ENCODE measurements around the gene GNG3. TPM values are rescaled to one million over a fixed set of nuclear protein-coding genes. Genes with fewer than 3 reads are reported as not detected.
"Not testable (repeated sequence)": the region's sequence is repeated elsewhere in the genome, so short reads cannot be mapped to it uniquely, and the experiment has no call there.

GNG3 gene
- total RNA-seq, 1 experiment from 2014 or later: not detected

DNA sequence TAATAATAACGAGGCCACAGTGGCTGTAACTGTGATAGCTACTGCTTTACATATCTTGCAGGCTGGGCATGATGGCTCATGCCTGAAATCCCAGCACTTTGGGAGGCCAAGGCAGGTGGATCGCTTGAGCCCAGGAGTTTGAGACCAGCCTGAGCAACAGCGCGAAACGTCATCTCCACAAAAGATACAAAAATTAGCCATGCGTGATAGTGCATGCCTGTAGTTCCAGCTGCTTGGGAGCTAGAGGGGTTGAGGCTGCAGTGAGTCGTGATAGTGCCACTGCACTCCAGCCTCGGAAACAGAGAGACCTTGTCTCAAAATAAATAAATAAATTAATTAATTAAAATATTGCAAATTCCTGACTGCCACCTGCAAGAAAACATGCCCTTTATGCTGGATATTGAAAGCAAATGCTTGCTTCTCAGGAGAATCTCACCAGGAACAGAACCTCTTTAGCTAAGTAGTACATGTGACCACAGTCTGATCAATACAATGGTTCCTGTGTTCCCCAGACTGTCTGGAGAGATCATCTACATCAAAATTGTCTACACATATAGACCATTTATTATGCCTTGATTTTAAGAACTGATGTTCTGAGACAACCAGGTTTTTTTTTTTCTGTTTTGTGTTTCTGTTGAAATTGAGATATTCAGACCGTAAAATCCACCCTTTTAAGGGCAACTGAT lies 40.1 kb downstream of the GNG3 start:
- no peak for TF ChIP-seq CBX3 (IDR thresholded peaks at IDR 0.05; ENCODE audit: low read depth)
- no peak for TF ChIP-seq CEBPB (IDR thresholded peaks at IDR 0.05; ENCODE audit: low read depth)
- no peak overlapping the region for H3K27ac ChIP-seq (ENCODE audit: low read depth, low read length)
- no peaks in the 10 kb centered on the region for H3K9me3 ChIP-seq (ENCODE audit: control insufficient read depth in 1 of 2, insufficient read depth in 1 of 2, low read depth in 1 of 2, low read length in 2 of 2)
- no peak overlapping the region for H2AFZ ChIP-seq (ENCODE audit: low read depth, low read length, poor library complexity, severe bottlenecking)
- H3K9me2 ChIP-seq (ENCODE audit: insufficient read depth): no peaks in the 10 kb centered on the region
- no peaks in the 10 kb centered on the region for H3K79me2 ChIP-seq (ENCODE audit: insufficient read depth, low read length)
- no peak overlapping the region for H3K9ac ChIP-seq (ENCODE audit: low read length)
- ChIA-PET POLR2A (interaction anchor here (1.2 kb wide), 1 partner anchor 13 kb away, joined by 3 read pairs; the partner anchor contains the start of gene POLR2G), CTCF (no interaction called here), RAD21 (ENCODE audit: low non-redundant PET in 1 of 2, low total read pairs in 2 of 2, uncharacterized antibody in 2 of 2, unreplicated experiment in 2 of 2) (no interaction called here)
- no peaks in the 10 kb centered on the region for H3K27me3 ChIP-seq (ENCODE audit: insufficient read depth, low read length)
- H3K4me2 ChIP-seq (ENCODE audit: low read length): no peak overlapping the region
- no peak overlapping the region for H3K4me3 ChIP-seq (replicated peaks in 1 of 2; ENCODE audit: low read depth in 1 of 2, low read length in 2 of 2)
- no peaks in the 10 kb centered on the region for H3K36me3 ChIP-seq (ENCODE audit: control insufficient read depth in 1 of 2, insufficient read depth in 2 of 2, low read length in 2 of 2)
- DNase-seq (ENCODE audit: low read depth, low spot score): no peak
- no peaks in the 10 kb centered on the region; a peak in 1 of 4 replicates for H3K4me1 ChIP-seq (ENCODE audit: control insufficient read depth in 1 of 2, insufficient read depth in 2 of 2, low read length in 2 of 2)
- ATAC-seq: no peak
- BruUV-seq (replicated peaks): no TSS peak
- H4K20me1 ChIP-seq (ENCODE audit: insufficient read depth): no peaks in the 10 kb centered on the region
- intact Hi-C loops (cut with micrococcal nuclease): no loop called here

DNA sequence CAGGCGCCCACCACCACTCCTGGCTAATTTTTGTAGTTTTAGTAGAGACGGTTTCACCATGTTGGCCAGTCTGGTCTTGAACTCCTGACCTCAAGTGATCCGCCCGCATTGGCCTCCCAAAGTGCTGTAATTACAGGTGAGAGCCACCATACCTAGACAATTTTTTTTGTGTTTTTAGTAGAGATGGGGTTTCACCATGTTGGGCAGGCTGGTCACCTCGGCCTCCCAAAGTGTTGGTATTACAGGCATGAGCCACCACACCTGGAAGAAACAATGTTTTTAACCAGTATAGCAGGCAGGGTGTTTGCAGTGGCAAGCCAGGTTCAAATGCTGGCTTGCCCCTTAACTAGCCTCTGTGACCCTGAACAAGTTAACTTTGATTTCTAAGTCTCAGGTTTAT lies 42.5 kb downstream of the GNG3 start:
- H3K9me2 ChIP-seq (ENCODE audit: insufficient read depth); H3K9ac ChIP-seq (ENCODE audit: low read length); RAD21 ChIA-PET (ENCODE audit: low non-redundant PET in 1 of 2, low total read pairs in 2 of 2, uncharacterized antibody in 2 of 2, unreplicated experiment in 2 of 2); H3K27me3 ChIP-seq (ENCODE audit: insufficient read depth, low read length); H3K4me2 ChIP-seq (ENCODE audit: low read length); H3K9me3 ChIP-seq (ENCODE audit: control insufficient read depth in 1 of 2, insufficient read depth in 1 of 2, low read depth in 1 of 2, low read length in 2 of 2); DNase-seq (ENCODE audit: low read depth, low spot score); ATAC-seq; BruUV-seq (replicated peaks); H2AFZ ChIP-seq (ENCODE audit: low read depth, low read length, poor library complexity, severe bottlenecking); H3K36me3 ChIP-seq (ENCODE audit: control insufficient read depth in 1 of 2, insufficient read depth in 2 of 2, low read length in 2 of 2); H4K20me1 ChIP-seq (ENCODE audit: insufficient read depth); H3K27ac ChIP-seq (ENCODE audit: low read depth, low read length); H3K4me3 ChIP-seq (replicated peaks in 1 of 2; ENCODE audit: low read depth in 1 of 2, low read length in 2 of 2); H3K79me2 ChIP-seq (ENCODE audit: insufficient read depth, low read length); CTCF ChIA-PET; intact Hi-C loops (cut with micrococcal nuclease): not testable (repeated sequence)
- H3K4me1 ChIP-seq (ENCODE audit: control insufficient read depth in 1 of 2, insufficient read depth in 2 of 2, low read length in 2 of 2): peaks cover 4 to 15% of the 10 kb centered on the region in 2 experiments; a peak in 3 of 4 replicates
- POLR2A ChIA-PET: interaction anchor here (1.6 kb wide), 1 partner anchor 22 kb away, joined by 4 read pairs; the partner anchor contains the start of genes HNRNPUL2 and TTC9C

All from HCT116 (cell line).